ENCODE data around the gene ACTL10. TPM values are rescaled to one million over a fixed set of nuclear protein-coding genes. Genes with fewer than 3 reads are reported as not detected.
A peak's percentile ranks its signal among the peaks of the same experiment; 100 is the strongest.

Gene ACTL10
- total and polyA plus RNA-seq, 2 of the 13 experiments (the other 11 are each of a cell fraction or from before 2014, with no cell fraction given): not detected

GRCh38 chr20:33685328-33686099 is 18.8 kb downstream of the ACTL10 start (continued):
- TF ChIP-seq PITX1 (CRISPR knock-in tag; IDR thresholded peaks at IDR 0.05): no peak
- no peak for TF ChIP-seq NONO (IDR thresholded peaks at IDR 0.05)
- TF ChIP-seq NONO (CRISPR knock-in tag; conservative IDR thresholded peaks at IDR 0.05): peak; percentile 56
- no peak for TF ChIP-seq ARID2 (CRISPR knock-in tag; IDR thresholded peaks at IDR 0.05; ENCODE audit: borderline replicate concordance)
- TF ChIP-seq ARHGAP35 (CRISPR knock-in tag; IDR thresholded peaks at IDR 0.05; ENCODE audit: borderline replicate concordance): no peak
- no peak for TF ChIP-seq SNAPC4 (CRISPR knock-in tag; IDR thresholded peaks at IDR 0.05)
- no peak for TF ChIP-seq U2AF1 (optimal IDR thresholded peaks at IDR 0.05; ENCODE audit: low read depth, low read length)
- peak; percentile 52 for TF ChIP-seq HDAC1 (CRISPR knock-in tag; IDR thresholded peaks at IDR 0.05)
- no peak for TF ChIP-seq PLRG1 (conservative IDR thresholded peaks at IDR 0.05)
- TF ChIP-seq, protein P1, sequence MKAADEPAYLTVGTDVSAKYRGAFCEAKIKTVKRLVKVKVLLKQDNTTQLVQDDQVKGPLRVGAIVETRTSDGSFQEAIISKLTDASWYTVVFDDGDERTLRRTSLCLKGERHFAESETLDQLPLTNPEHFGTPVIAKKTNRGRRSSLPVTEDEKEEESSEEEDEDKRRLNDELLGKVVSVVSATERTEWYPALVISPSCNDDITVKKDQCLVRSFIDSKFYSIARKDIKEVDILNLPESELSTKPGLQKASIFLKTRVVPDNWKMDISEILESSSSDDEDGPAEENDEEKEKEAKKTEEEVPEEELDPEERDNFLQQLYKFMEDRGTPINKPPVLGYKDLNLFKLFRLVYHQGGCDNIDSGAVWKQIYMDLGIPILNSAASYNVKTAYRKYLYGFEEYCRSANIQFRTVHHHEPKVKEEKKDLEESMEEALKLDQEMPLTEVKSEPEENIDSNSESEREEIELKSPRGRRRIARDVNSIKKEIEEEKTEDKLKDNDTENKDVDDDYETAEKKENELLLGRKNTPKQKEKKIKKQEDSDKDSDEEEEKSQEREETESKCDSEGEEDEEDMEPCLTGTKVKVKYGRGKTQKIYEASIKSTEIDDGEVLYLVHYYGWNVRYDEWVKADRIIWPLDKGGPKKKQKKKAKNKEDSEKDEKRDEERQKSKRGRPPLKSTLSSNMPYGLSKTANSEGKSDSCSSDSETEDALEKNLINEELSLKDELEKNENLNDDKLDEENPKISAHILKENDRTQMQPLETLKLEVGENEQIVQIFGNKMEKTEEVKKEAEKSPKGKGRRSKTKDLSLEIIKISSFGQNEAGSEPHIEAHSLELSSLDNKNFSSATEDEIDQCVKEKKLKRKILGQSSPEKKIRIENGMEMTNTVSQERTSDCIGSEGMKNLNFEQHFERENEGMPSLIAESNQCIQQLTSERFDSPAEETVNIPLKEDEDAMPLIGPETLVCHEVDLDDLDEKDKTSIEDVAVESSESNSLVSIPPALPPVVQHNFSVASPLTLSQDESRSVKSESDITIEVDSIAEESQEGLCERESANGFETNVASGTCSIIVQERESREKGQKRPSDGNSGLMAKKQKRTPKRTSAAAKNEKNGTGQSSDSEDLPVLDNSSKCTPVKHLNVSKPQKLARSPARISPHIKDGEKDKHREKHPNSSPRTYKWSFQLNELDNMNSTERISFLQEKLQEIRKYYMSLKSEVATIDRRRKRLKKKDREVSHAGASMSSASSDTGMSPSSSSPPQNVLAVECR (CRISPR knock-in tag; IDR thresholded peaks at IDR 0.05; ENCODE audit: borderline replicate concordance): peak; percentile 69
- TF ChIP-seq GABPA (IDR thresholded peaks at IDR 0.05; ENCODE audit: low read depth, low read length): no peak
- TF ChIP-seq GABPA (CRISPR knock-in tag; IDR thresholded peaks at IDR 0.05; ENCODE audit: low read depth): no peak
- TF ChIP-seq ZNF616 (CRISPR knock-in tag; IDR thresholded peaks at IDR 0.05; ENCODE audit: low read depth): no peak
- no peak; the same call in 1 of the 2 replicates for TF ChIP-seq ZNF562 (CRISPR knock-in tag; IDR thresholded peaks at IDR 0.05; ENCODE audit: borderline replicate concordance)
- TF ChIP-seq, protein P2, sequence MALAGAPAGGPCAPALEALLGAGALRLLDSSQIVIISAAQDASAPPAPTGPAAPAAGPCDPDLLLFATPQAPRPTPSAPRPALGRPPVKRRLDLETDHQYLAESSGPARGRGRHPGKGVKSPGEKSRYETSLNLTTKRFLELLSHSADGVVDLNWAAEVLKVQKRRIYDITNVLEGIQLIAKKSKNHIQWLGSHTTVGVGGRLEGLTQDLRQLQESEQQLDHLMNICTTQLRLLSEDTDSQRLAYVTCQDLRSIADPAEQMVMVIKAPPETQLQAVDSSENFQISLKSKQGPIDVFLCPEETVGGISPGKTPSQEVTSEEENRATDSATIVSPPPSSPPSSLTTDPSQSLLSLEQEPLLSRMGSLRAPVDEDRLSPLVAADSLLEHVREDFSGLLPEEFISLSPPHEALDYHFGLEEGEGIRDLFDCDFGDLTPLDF (CRISPR knock-in tag; IDR thresholded peaks at IDR 0.05): no peak; the same call in 1 of the 2 replicates
- no peak for TF ChIP-seq IRF2 (CRISPR knock-in tag; IDR thresholded peaks at IDR 0.05)
- TF ChIP-seq GTF2F1 (IDR thresholded peaks at IDR 0.05; ENCODE audit: low read length): no peak
- TF ChIP-seq ETV6 (CRISPR knock-in tag; conservative IDR thresholded peaks at IDR 0.05): no peak
- TF ChIP-seq PAF1 (CRISPR knock-in tag; IDR thresholded peaks at IDR 0.05): no peak
